Peyer's patch (tissue), 4 donors: ENCODE measurements around the gene EPS8. TPM values are rescaled to one million over a fixed set of nuclear protein-coding genes. Genes with fewer than 3 reads are reported as not detected.

Experiments
- DNase-seq, 3 donors: peaks; one replicate each; pipeline ENCODE4 v3.0.0-alpha.2; 2017 to 2019
- H3K27ac ChIP-seq, 4 donors: fragments of 200-600 bp; sonication (generic); one replicate each; pipeline ENCODE4 v1.5.1; 2016 to 2019
- H3K27me3 ChIP-seq, 2 donors: fragments of 200-600 bp; sonication (generic); one replicate each; pipeline ENCODE4 v1.5.1; 2019
- H3K36me3 ChIP-seq, 3 donors: fragments of 200-600 bp; sonication (generic); one replicate each; pipeline ENCODE4 v1.5.1; 2016 to 2019
- H3K4me1 ChIP-seq, 4 donors: fragments of 200-600 bp; sonication (generic); one replicate each; pipeline ENCODE4 v1.5.1; 2016 to 2019
- H3K4me3 ChIP-seq, 4 donors: fragments of 200-600 bp; sonication (generic); 1 replicate in 3 of 4; 2 replicates in 1 of 4; pipeline ENCODE4 v1.5.1; 2016 to 2019; ENCODE audit warnings: mild to moderate bottlenecking in 1 of 4
- H3K9me3 ChIP-seq, 4 donors: fragments of 200-600 bp; sonication (generic); one replicate each; pipeline ENCODE4 v1.5.1; 2016 to 2019; ENCODE audit warnings: mild to moderate bottlenecking in 1 of 4
- CTCF ChIP-seq, 6 experiments: fragments of 450-650 bp in 4 of 6; fragments of 200-600 bp in 2 of 6; sonication (generic) in 1 of 6; IDR thresholded peaks; one replicate each; pipeline ENCODE4 v1.5.1; 2017 to 2019; ENCODE audit warnings: antibody characterized with exemption in 6 of 6, mild to moderate bottlenecking in 3 of 6, moderate library complexity in 1 of 6
- POLR2A ChIP-seq, 2 donors: fragments of 450-650 bp; IDR thresholded peaks; one replicate each; pipeline ENCODE4 v1.5.1; 2017; ENCODE audit warnings: antibody characterized with exemption in 2 of 2, mild to moderate bottlenecking in 2 of 2, moderate library complexity in 2 of 2
- total RNA-seq, 4 donors: library from RNA; depleted of rRNA; stranded (reverse); fragments of >200 nt; gene quantifications; one replicate each; pipeline ENCODE4 v1.1.0, GENCODE V29; 2016

The EPS8 gene
- total RNA-seq, 4 donors from 2014 or later = 57.8 to 168 (median 129) TPM

- no peaks in the 10 kb centered on the region for H3K36me3 ChIP-seq
- no peak overlapping the region for H3K27ac ChIP-seq
- peaks cover 0 to 11% (median 0%) of the 10 kb centered on the region in 4 donors for H3K4me1 ChIP-seq
- H3K4me3 ChIP-seq = no peak overlapping the region
- no peaks in the 10 kb centered on the region for H3K27me3 ChIP-seq
- DNase-seq = no peak
- no peaks in the 10 kb centered on the region for H3K9me3 ChIP-seq
- TF ChIP-seq POLR2A (IDR thresholded peaks at IDR 0.05) = no peak
- no peak for TF ChIP-seq CTCF (IDR thresholded peaks at IDR 0.05)
These were observed 187.0 kb downstream of the EPS8 start for GRCh38 chr12:15602051-15602672.

GRCh38 chr12:15601210-15601800 lies 187.9 kb downstream of the EPS8 start:
- DNase-seq = no peak
- Histone ChIP-seq H3K4me1 (peaks cover 0 to 11% (median 0%) of the 10 kb centered on the region in 4 donors), H3K9me3 (no peaks in the 10 kb centered on the region), H3K27ac (no peak overlapping the region), H3K27me3 (no peaks in the 10 kb centered on the region), H3K36me3 (no peaks in the 10 kb centered on the region), H3K4me3 (no peak overlapping the region)
- TF ChIP-seq POLR2A (IDR thresholded peaks at IDR 0.05) (no peak), CTCF (IDR thresholded peaks at IDR 0.05) (no peak)

GRCh38 chr12:15600223-15600935 lies 188.8 kb downstream of the EPS8 start:
- H3K4me3 ChIP-seq = no peak overlapping the region
- no peaks in the 10 kb centered on the region for H3K36me3 ChIP-seq
- H3K27me3 ChIP-seq = no peaks in the 10 kb centered on the region
- peaks cover 0 to 11% (median 0%) of the 10 kb centered on the region in 4 donors for H3K4me1 ChIP-seq
- no peak overlapping the region for H3K27ac ChIP-seq
- no peaks in the 10 kb centered on the region for H3K9me3 ChIP-seq
- no peak for DNase-seq
- no peak for TF ChIP-seq POLR2A (IDR thresholded peaks at IDR 0.05)
- no peak for TF ChIP-seq CTCF (IDR thresholded peaks at IDR 0.05)

DNA sequence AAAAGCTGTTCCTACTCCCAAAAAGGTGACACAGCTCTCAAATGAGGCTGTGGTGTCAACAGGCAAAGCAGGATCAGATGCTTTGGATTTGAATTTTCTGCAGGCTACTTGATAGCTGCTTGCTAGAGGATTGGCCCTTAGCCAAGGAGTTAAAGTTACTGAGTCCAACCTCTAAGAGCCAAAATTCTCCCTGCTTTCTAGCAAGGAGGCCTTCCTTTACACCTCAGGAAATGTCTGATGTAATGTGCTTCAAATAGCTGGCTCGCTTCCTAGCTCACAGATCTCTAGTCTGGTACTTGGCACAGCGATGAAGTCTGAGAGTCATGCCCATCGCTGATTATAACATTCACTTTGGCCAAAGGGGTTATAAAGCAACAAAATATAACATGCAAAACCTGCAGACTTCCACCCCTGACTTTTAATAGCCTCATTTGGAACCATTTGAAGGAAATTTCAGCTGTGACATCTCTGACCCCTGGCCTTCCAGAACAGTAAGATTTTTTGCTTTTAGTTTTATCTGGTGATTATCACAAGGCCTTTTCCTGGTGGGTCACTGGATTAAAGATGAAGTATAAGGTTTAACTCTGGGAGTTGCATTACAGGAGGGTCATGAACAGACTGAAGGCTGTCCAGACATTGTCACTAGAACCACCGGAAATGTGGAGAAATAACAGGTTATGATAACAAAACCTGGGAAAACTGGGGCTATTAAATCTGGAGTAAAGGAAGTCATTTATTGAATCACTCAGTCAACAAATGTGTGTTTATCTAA lies 189.7 kb downstream of the EPS8 start:
- no peak for DNase-seq
- H3K27me3 ChIP-seq = no peaks in the 10 kb centered on the region
- TF ChIP-seq CTCF (IDR thresholded peaks at IDR 0.05) (no peak), POLR2A (IDR thresholded peaks at IDR 0.05) (no peak)
- H3K4me1 ChIP-seq = peaks cover 0 to 11% (median 0%) of the 10 kb centered on the region in 4 donors
- H3K4me3 ChIP-seq = no peak overlapping the region
- H3K27ac ChIP-seq = no peak overlapping the region
- no peaks in the 10 kb centered on the region for H3K9me3 ChIP-seq
- no peaks in the 10 kb centered on the region for H3K36me3 ChIP-seq

- Histone ChIP-seq H3K27ac (no peak overlapping the region), H3K4me1 (peaks cover 0 to 11% (median 0%) of the 10 kb centered on the region in 4 donors), H3K9me3 (no peaks in the 10 kb centered on the region), H3K36me3 (no peaks in the 10 kb centered on the region), H3K27me3 (no peaks in the 10 kb centered on the region), H3K4me3 (no peak overlapping the region)
- no peak for DNase-seq
- TF ChIP-seq CTCF (IDR thresholded peaks at IDR 0.05) (no peak), POLR2A (IDR thresholded peaks at IDR 0.05) (no peak)
These were observed 191.9 kb downstream of the EPS8 start for GRCh38 chr12:15597125-15597830.
